SU-DHL-6 (cell line): ENCODE results near the gene ATXN2.

Experiments used
- CTCF ChIP-seq: fragments of 200-600 bp; sonication (generic); IDR thresholded peaks from one replicate; pipeline ENCODE4 v1.5.1; 2017; ENCODE audit warnings: antibody characterized with exemption, mild to moderate bottlenecking, low read length, moderate library complexity; ENCODE audit not compliant: insufficient read depth, poor library complexity, severe bottlenecking
- EZH2phosphoT487 ChIP-seq: fragments of 200-600 bp; sonication (generic), shearing (Covaris generic); conservative IDR thresholded peaks from 2 replicates; pipeline ENCODE4 v1.6.1; 2018; ENCODE audit warnings: mild to moderate bottlenecking, antibody characterized with exemption, low read length, moderate library complexity, mixed read lengths

GRCh38 chr12:111410431-111411184 lies 188.5 kb downstream of the ATXN2 start:
- TF ChIP-seq CTCF (no peak), EZH2phosphoT487 (no peak)
